Suprapubic skin (tissue), 4 donors: Measurements from ENCODE around the gene REEP2.

Experiments used
- CTCF ChIP-seq, 2 donors: fragments of 200-600 bp in 1 of 2; fragments of 450-650 bp in 1 of 2; sonication (generic) in 1 of 2; IDR thresholded peaks; one replicate each; pipeline ENCODE4 v1.5.1; 2016 to 2019; ENCODE audit warnings: antibody characterized with exemption in 2 of 2, mild to moderate bottlenecking in 1 of 2, moderate library complexity in 1 of 2
- EP300 ChIP-seq: sonication (generic); formaldehyde crosslinking; IDR thresholded peaks from one replicate; pipeline ENCODE4 v1.6.1; 2017; ENCODE audit warnings: antibody characterized with exemption
- POLR2A ChIP-seq, 2 donors: fragments of 450-650 bp; IDR thresholded peaks; one replicate each; pipeline ENCODE4 v1.6.1; 2017; ENCODE audit warnings: antibody characterized with exemption in 2 of 2, mild to moderate bottlenecking in 2 of 2, moderate library complexity in 2 of 2
- POLR2AphosphoS5 ChIP-seq, 3 donors: sonication (generic); formaldehyde crosslinking; IDR thresholded peaks; one replicate each; pipeline ENCODE4 v1.6.1; 2017; ENCODE audit warnings: antibody characterized with exemption in 3 of 3

GRCh38 chr5:138460032-138460693 lies 21.3 kb downstream of the REEP2 start:
- TF ChIP-seq CTCF (IDR thresholded peaks at IDR 0.05) (no peak), POLR2AphosphoS5 (IDR thresholded peaks at IDR 0.05) (no peak), POLR2A (IDR thresholded peaks at IDR 0.05) (no peak), EP300 (no peak)
